Esophagus muscularis mucosa (tissue), 4 donors: ENCODE data around the gene AUTS2. TPM values are rescaled to one million over a fixed set of nuclear protein-coding genes. Genes with fewer than 3 reads are reported as not detected.

Experiments
- DNase-seq: peaks from one replicate; pipeline ENCODE4 v3.0.0-alpha.2; 2017; ENCODE audit errors: extremely low spot score
- H3K27ac ChIP-seq, 4 donors: fragments of 200-600 bp; sonication (generic); replicated peaks in 1 of 4; 1 replicate in 3 of 4; 2 replicates in 1 of 4; pipeline ENCODE4 v1.5.1; 2016 to 2019; ENCODE audit warnings: mild to moderate bottlenecking in 1 of 4
- H3K27me3 ChIP-seq, 4 donors: fragments of 200-600 bp; sonication (generic); one replicate each; pipeline versions ENCODE4 v1.5.1 to v1.6.0; 2016 to 2019
- H3K36me3 ChIP-seq, 4 donors: fragments of 200-600 bp; sonication (generic); one replicate each; pipeline ENCODE4 v1.5.1; 2016 to 2019
- H3K4me1 ChIP-seq, 4 donors: fragments of 200-600 bp; sonication (generic); one replicate each; pipeline ENCODE4 v1.5.1; 2016 to 2019
- H3K4me3 ChIP-seq, 4 donors: fragments of 200-600 bp; sonication (generic); 1 replicate in 2 of 4; 2 replicates in 2 of 4; pipeline ENCODE4 v1.5.1; 2016 to 2019; ENCODE audit warnings: mild to moderate bottlenecking in 4 of 4, moderate library complexity in 1 of 4
- H3K9me3 ChIP-seq, 4 donors: fragments of 200-600 bp; sonication (generic); 1 replicate in 3 of 4; 2 replicates in 1 of 4; pipeline ENCODE4 v1.5.1; 2016 to 2019
- EP300 ChIP-seq: sonication (generic); formaldehyde crosslinking; IDR thresholded peaks from one replicate; pipeline ENCODE4 v1.6.1; 2017; ENCODE audit warnings: antibody characterized with exemption
- POLR2A ChIP-seq: fragments of 450-650 bp; IDR thresholded peaks from one replicate; pipeline ENCODE4 v1.6.1; 2017; ENCODE audit warnings: antibody characterized with exemption, moderate library complexity, mild to moderate bottlenecking, low read depth
- POLR2AphosphoS5 ChIP-seq, 2 donors: sonication (generic); formaldehyde crosslinking; IDR thresholded peaks; one replicate each; pipeline ENCODE4 v1.6.1; 2017; ENCODE audit warnings: antibody characterized with exemption in 2 of 2
- WGBS: methylation state at CpG from one replicate; pipeline ENCODE4 v1.1.5; 2018; 5-methylcytosine and 5-hydroxymethylcytosine counted together
- intact Hi-C: fragments of 100-400 bp; cut with DNase I; formaldehyde crosslinking; loops from one replicate; pipeline ENCODE4 v1.15.1; 2023
- total RNA-seq, 4 donors: library from RNA; depleted of rRNA; stranded (reverse); fragments of >200 nt; gene quantifications; one replicate each; pipeline versions ENCODE4 v1.1.0 to v1.2.1, GENCODE V29; 2016
- TF ChIP-seq, protein P1 (sequence below), 3 experiments: fragments of 200-600 bp in 2 of 3; fragments of 450-650 bp in 1 of 3; sonication (generic) in 2 of 3; IDR thresholded peaks; one replicate each; pipeline ENCODE4 v1.5.1; 2017 to 2019; ENCODE audit warnings: antibody characterized with exemption in 3 of 3, mild to moderate bottlenecking in 2 of 3, moderate library complexity in 1 of 3

The AUTS2 gene
- total RNA-seq, 4 donors from 2014 or later, result 18.5 to 44.9 (median 34.2) TPM

DNA sequence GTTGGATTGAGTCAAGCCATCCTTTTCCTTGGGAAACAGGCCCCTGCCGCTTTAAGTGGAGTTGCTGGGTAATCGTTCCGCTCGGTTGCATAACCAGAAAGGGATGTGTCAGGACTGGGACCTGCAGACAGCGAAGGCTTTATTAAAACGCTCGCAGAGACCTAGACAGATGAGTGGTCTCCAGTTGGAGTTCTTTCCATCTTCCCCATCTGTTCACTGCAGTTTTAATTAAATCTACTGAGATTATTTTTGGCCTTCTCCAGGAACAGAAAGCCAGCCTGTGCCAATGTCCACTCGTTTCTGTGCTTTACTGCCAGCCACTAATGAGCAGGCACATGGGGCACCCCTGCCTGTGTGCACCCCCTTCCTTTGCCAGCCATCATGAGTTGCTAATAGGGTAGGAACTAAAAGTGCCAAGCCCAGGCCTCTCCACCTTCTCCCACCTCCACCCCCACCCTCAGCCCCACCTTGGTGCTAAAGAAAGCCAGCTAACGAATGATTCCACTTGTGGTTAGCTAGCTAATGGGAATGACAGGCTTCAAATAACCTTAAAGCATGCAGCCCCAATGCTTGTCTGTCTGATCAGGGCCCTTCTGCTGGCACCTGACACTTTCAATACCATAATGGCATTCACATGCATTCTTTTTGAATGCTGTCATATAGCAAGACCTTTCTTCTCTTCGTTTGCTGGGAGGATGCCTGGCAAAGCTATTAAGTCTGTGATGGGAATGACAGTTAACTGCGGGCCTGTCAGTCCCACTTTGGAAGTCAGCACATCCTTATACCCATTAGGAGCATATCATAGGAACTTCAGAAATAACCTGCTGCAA, 976.9 kb downstream of the AUTS2 start:
- TF ChIP-seq, protein P1, sequence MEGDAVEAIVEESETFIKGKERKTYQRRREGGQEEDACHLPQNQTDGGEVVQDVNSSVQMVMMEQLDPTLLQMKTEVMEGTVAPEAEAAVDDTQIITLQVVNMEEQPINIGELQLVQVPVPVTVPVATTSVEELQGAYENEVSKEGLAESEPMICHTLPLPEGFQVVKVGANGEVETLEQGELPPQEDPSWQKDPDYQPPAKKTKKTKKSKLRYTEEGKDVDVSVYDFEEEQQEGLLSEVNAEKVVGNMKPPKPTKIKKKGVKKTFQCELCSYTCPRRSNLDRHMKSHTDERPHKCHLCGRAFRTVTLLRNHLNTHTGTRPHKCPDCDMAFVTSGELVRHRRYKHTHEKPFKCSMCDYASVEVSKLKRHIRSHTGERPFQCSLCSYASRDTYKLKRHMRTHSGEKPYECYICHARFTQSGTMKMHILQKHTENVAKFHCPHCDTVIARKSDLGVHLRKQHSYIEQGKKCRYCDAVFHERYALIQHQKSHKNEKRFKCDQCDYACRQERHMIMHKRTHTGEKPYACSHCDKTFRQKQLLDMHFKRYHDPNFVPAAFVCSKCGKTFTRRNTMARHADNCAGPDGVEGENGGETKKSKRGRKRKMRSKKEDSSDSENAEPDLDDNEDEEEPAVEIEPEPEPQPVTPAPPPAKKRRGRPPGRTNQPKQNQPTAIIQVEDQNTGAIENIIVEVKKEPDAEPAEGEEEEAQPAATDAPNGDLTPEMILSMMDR (IDR thresholded peaks at IDR 0.05), result no peak
- DNase-seq, result no peak
- peaks cover 0 to 4% (median 0%) of the 10 kb centered on the region in 4 donors for H3K36me3 ChIP-seq
- intact Hi-C loops, result no loop called here
- H3K4me3 ChIP-seq, result no peak overlapping the region
- H3K27ac ChIP-seq, result no peak overlapping the region
- H3K4me1 ChIP-seq, result peaks cover 0 to 11% (median 0%) of the 10 kb centered on the region in 4 donors
- WGBS, result 66% methylated on average over 11 of the region's 11 CpGs
- H3K9me3 ChIP-seq, result no peaks in the 10 kb centered on the region
- H3K27me3 ChIP-seq, result no peaks in the 10 kb centered on the region

DNA sequence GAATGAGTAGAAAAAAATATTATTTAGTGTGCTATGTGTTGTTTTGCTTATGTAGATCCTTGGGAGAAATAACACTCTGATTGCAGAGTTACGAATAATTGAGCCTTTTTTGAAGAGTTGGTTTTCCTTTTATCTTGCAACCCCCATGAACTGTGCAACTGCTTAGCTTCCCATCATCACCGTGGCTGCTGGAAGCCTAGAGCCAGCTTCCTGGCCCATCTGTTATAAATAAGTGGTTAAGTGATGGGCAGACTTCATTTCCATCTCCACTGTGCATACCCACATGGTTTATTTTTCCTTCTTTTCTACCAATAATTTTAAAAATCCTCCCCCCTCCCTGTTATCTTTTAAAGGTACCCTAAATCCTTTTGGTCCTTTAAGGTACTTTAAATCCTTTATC, 978.8 kb downstream of the AUTS2 start:
- Histone ChIP-seq H3K27me3 (no peaks in the 10 kb centered on the region), H3K36me3 (peaks cover 0 to 4% (median 0%) of the 10 kb centered on the region in 4 donors), H3K9me3 (no peaks in the 10 kb centered on the region), H3K4me1 (peaks cover 0 to 1% (median 0%) of the 10 kb centered on the region in 4 donors), H3K27ac (no peak overlapping the region), H3K4me3 (no peak overlapping the region)
- intact Hi-C loops, result no loop called here
- no peak for DNase-seq
- 75% methylated on average over 2 of the region's 2 CpGs for WGBS
- TF ChIP-seq EP300, result no peak
- TF ChIP-seq, protein P1 (IDR thresholded peaks at IDR 0.05), result no peak
- TF ChIP-seq POLR2A, result no peak
- no peak for TF ChIP-seq POLR2AphosphoS5 (IDR thresholded peaks at IDR 0.05)

DNA sequence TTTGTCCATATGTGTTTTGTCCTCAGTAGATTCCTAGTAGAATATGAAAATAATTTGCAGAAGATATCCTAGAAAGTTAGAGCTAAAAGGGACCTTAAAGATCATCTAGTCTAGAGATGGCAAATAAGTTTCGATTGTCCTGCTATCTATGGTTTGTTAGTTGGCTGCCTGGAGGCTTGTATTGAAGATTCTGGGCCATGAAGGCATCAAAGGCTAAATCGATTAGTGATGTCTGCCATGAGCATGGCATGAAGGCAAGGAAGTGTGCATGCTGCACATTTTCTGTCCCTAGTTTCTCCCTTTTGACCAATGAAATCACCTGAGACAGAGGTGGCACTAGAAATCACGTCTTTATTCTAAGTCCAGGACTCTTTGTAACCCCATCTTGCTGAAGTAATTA, 979.9 kb downstream of the AUTS2 start:
- Histone ChIP-seq H3K9me3 (no peaks in the 10 kb centered on the region), H3K27me3 (no peaks in the 10 kb centered on the region), H3K27ac (no peak overlapping the region), H3K4me1 (no peaks in the 10 kb centered on the region), H3K4me3 (no peak overlapping the region), H3K36me3 (peaks cover 0 to 3% (median 0%) of the 10 kb centered on the region in 4 donors)
- DNase-seq, result no peak
- intact Hi-C loops, result no loop called here
- WGBS, result 86% methylated on average over 3 of the region's 3 CpGs
- no peak for TF ChIP-seq POLR2AphosphoS5 (IDR thresholded peaks at IDR 0.05)
- TF ChIP-seq POLR2A, result no peak
- TF ChIP-seq EP300, result no peak
- TF ChIP-seq, protein P1 (IDR thresholded peaks at IDR 0.05), result no peak

DNA sequence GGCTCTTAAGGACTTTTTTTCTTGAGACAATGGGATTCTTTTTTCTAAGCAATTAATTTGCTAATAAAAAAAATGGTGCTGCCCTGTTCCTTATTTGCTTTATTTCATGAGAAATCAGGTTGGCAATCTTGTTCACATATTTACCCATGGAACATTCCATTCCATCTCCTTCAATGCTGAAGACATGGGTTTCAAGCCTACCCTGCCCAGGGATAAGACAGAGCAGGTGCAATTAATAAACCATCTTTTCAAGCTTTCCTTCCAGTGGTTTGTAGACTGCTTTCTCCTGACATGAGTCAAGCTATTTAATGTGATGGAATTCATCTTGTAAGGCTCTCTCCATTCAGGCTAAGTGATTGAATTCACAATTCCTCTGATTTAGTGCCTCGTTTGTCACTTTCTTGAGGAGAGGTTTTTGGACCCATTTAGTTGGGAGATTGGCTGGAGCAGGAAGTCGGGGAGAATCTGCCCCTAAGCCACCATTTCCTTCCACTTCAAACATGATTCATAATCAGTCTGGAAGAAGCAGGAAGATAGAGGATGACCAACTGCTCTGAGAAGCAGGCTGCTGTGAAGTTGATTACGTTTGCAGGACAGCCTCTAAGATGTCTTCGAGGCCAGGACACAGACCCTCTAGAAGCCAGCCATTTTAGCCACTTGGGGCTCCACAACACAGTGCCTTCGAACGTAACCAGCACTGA, 981.3 kb downstream of the AUTS2 start:
- Histone ChIP-seq H3K36me3 (no peaks in the 10 kb centered on the region), H3K9me3 (no peaks in the 10 kb centered on the region), H3K4me1 (no peaks in the 10 kb centered on the region), H3K4me3 (no peak overlapping the region), H3K27ac (no peak overlapping the region), H3K27me3 (no peaks in the 10 kb centered on the region)
- DNase-seq, result no peak
- intact Hi-C loops, result no loop called here
- TF ChIP-seq POLR2AphosphoS5 (IDR thresholded peaks at IDR 0.05) (no peak), EP300 (no peak), POLR2A (no peak)
- TF ChIP-seq, protein P1 (IDR thresholded peaks at IDR 0.05), result no peak
- WGBS, result 87% methylated on average over 6 of the region's 6 CpGs
